ENCODE measurements around the gene TTC7B.

DNA sequence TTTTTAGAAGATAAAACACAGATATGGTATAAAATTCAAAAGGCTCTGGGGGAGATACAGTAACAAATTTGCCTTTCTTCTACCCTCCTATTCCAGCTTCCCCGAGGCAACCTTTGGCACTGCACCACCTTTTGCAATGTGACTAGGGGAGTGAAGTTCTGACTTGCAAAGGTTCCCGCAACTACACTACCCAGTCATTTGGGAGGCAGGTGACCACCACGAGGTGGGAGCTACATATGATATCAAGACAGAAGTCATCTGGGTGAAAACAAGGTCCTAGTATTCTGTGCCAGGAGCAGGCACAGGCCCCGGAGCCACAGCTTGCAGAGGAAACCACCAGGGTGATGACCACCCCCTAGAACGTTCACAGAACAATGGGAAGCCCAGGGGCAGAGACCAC is 141.5 kb downstream of the TTC7B start:
- no peak for TF ChIP-seq POLR2A (IDR thresholded peaks at IDR 0.05)
- no peak for TF ChIP-seq CTCF (IDR thresholded peaks at IDR 0.05)

Data from adrenal gland (tissue), 5 donors.